SU-DHL-6 (cell line): ENCODE measurements around the gene EDAR.

Experiments used
- H2AFZ ChIP-seq: fragments of 200-600 bp; sonication (generic); 2 replicates; pipeline ENCODE4 v1.6.1; 2014; ENCODE audit warnings: low read depth, mild to moderate bottlenecking, moderate library complexity, mixed read lengths, antibody characterized with exemption, low read length; ENCODE audit not compliant: severe bottlenecking
- H3F3A ChIP-seq: fragments of 200-600 bp; shearing (Covaris generic); 2 replicates; pipeline ENCODE4 v1.6.0; 2016; ENCODE audit warnings: antibody characterized with exemption, mild to moderate bottlenecking; ENCODE audit not compliant: insufficient read depth
- H3K27ac ChIP-seq: fragments of 200-600 bp; sonication (generic); 2 replicates; pipeline ENCODE4 v1.5.1; 2016; ENCODE audit warnings: low read depth, mild to moderate bottlenecking, low read length, moderate library complexity, mixed read lengths
- H3K27me3 ChIP-seq: fragments of 200-600 bp; sonication (generic), shearing (Covaris generic); 2 replicates; pipeline ENCODE4 v1.6.0; 2014; ENCODE audit warnings: mild to moderate bottlenecking, low read length
- H3K36me3 ChIP-seq: fragments of 200-600 bp; sonication (generic); 2 replicates; pipeline ENCODE4 v1.6.1; 2014; ENCODE audit warnings: mild to moderate bottlenecking, low read length, mixed read lengths
- H3K4me2 ChIP-seq: fragments of 300-600, 200-600 bp; shearing (Covaris generic), sonication (generic); 2 replicates; pipeline ENCODE4 v1.6.0; 2014; ENCODE audit warnings: low read length, low read depth, mild to moderate bottlenecking; ENCODE audit not compliant: poor library complexity, severe bottlenecking
- H3K4me3 ChIP-seq: fragments of 200-600 bp; sonication (generic); 2 replicates; pipeline ENCODE4 v1.5.1; 2014; ENCODE audit warnings: antibody characterized with exemption, low read length, mild to moderate bottlenecking, mixed read lengths; ENCODE audit not compliant: insufficient read depth, poor library complexity, severe bottlenecking
- H3K79me2 ChIP-seq: fragments of 200-600 bp; sonication (generic); 2 replicates; pipeline ENCODE4 v1.6.1; 2014; ENCODE audit warnings: mild to moderate bottlenecking, low read length, moderate library complexity; ENCODE audit not compliant: insufficient read depth
- H3K9ac ChIP-seq: fragments of 200-600 bp; sonication (generic); 2 replicates; pipeline ENCODE4 v1.7.0; 2014; ENCODE audit warnings: mild to moderate bottlenecking, low read length
- H3K9me2 ChIP-seq: fragments of 200-600 bp; sonication (generic); replicated peaks from 2 replicates; pipeline ENCODE4 v1.6.1; 2014; ENCODE audit warnings: low read length; ENCODE audit not compliant: insufficient read depth
- H3K9me3 ChIP-seq: fragments of 200-600 bp; sonication (generic); 2 replicates; pipeline ENCODE4 v1.6.1; 2014; ENCODE audit warnings: low read length, mixed read lengths; ENCODE audit not compliant: insufficient read depth
- H4K20me1 ChIP-seq: fragments of 200-600 bp; sonication (generic); 2 replicates; pipeline ENCODE4 v1.6.1; 2014; ENCODE audit warnings: low read depth, mild to moderate bottlenecking, antibody characterized with exemption, low read length, moderate library complexity, mixed read lengths
- EZH2phosphoT487 ChIP-seq: fragments of 200-600 bp; sonication (generic), shearing (Covaris generic); conservative IDR thresholded peaks from 2 replicates; pipeline ENCODE4 v1.6.1; 2018; ENCODE audit warnings: mild to moderate bottlenecking, antibody characterized with exemption, low read length, moderate library complexity, mixed read lengths
- TF ChIP-seq, protein P1 (sequence below): fragments of 200-600 bp; sonication (generic); IDR thresholded peaks from one replicate; pipeline ENCODE4 v1.5.1; 2017; ENCODE audit warnings: antibody characterized with exemption, mild to moderate bottlenecking, low read length, moderate library complexity; ENCODE audit not compliant: insufficient read depth, poor library complexity, severe bottlenecking

EDAR gene

GRCh38 chr2:108919571-108920373 lies 69.2 kb downstream of the EDAR start:
- Histone ChIP-seq H3K9me2 (no peaks in the 10 kb centered on the region), H3K4me3 (no peak overlapping the region), H3K27me3 (no peaks in the 10 kb centered on the region), H3K4me2 (no peak overlapping the region), H3K79me2 (no peaks in the 10 kb centered on the region), H3K9ac (no peak overlapping the region), H3K9me3 (no peaks in the 10 kb centered on the region), H4K20me1 (no peaks in the 10 kb centered on the region), H3K36me3 (no peaks in the 10 kb centered on the region), H3K27ac (no peak overlapping the region), H3F3A (no peaks in the 10 kb centered on the region), H2AFZ (no peak overlapping the region)
- TF ChIP-seq, protein P1, sequence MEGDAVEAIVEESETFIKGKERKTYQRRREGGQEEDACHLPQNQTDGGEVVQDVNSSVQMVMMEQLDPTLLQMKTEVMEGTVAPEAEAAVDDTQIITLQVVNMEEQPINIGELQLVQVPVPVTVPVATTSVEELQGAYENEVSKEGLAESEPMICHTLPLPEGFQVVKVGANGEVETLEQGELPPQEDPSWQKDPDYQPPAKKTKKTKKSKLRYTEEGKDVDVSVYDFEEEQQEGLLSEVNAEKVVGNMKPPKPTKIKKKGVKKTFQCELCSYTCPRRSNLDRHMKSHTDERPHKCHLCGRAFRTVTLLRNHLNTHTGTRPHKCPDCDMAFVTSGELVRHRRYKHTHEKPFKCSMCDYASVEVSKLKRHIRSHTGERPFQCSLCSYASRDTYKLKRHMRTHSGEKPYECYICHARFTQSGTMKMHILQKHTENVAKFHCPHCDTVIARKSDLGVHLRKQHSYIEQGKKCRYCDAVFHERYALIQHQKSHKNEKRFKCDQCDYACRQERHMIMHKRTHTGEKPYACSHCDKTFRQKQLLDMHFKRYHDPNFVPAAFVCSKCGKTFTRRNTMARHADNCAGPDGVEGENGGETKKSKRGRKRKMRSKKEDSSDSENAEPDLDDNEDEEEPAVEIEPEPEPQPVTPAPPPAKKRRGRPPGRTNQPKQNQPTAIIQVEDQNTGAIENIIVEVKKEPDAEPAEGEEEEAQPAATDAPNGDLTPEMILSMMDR, result no peak
- no peak for TF ChIP-seq EZH2phosphoT487

DNA sequence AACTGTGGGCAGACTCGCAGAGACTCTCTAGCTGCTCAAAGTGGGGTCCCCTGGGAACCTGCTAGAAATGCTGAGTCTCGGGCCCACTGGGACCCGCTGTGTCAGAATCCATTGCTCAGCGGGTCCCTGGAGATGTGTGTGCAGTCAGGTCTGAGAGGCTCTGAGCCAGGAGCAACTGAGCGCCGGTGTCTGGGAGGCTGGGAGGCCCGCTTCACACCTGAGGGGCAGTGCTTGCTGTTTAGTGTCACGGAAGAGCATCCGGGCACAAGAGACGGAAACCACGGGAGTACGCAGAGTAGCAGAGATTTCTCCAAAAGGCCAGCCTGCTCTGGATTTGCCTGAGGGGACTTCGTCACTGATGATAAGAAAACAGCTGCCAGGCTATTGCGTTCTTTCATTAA lies 70.1 kb downstream of the EDAR start:
- Histone ChIP-seq H3K4me3 (no peak overlapping the region), H3K9me3 (no peaks in the 10 kb centered on the region), H3K79me2 (no peaks in the 10 kb centered on the region), H3K9me2 (no peaks in the 10 kb centered on the region), H3K36me3 (no peaks in the 10 kb centered on the region), H2AFZ (no peak overlapping the region), H3K4me2 (no peak overlapping the region), H3K27me3 (no peaks in the 10 kb centered on the region), H4K20me1 (no peaks in the 10 kb centered on the region), H3K9ac (no peak overlapping the region), H3F3A (no peaks in the 10 kb centered on the region), H3K27ac (no peak overlapping the region)
- no peak for TF ChIP-seq EZH2phosphoT487
- TF ChIP-seq, protein P1, result no peak

GRCh38 chr2:108918156-108918874 lies 70.7 kb downstream of the EDAR start:
- H2AFZ ChIP-seq, result no peak overlapping the region
- H3K36me3 ChIP-seq, result no peaks in the 10 kb centered on the region
- H3K79me2 ChIP-seq, result no peaks in the 10 kb centered on the region
- H3K9me2 ChIP-seq, result no peaks in the 10 kb centered on the region
- no peaks in the 10 kb centered on the region for H3K9me3 ChIP-seq
- H3K27ac ChIP-seq, result no peak overlapping the region
- no peaks in the 10 kb centered on the region for H3F3A ChIP-seq
- H3K9ac ChIP-seq, result no peak overlapping the region
- H4K20me1 ChIP-seq, result no peaks in the 10 kb centered on the region
- no peak overlapping the region for H3K4me2 ChIP-seq
- H3K4me3 ChIP-seq, result no peak overlapping the region
- H3K27me3 ChIP-seq, result no peaks in the 10 kb centered on the region
- TF ChIP-seq, protein P1, result no peak
- no peak for TF ChIP-seq EZH2phosphoT487
